HT-29 (cell line): ENCODE results near the gene AOPEP. TPM values are rescaled to one million over a fixed set of nuclear protein-coding genes. Genes with fewer than 3 reads are reported as not detected.
A peak's percentile ranks its signal among the peaks of the same experiment; 100 is the strongest.

ENCODE experiments used
- DNase-seq: peaks from one replicate; pipeline ENCODE4 v3.0.0-alpha.2; 2015; ENCODE audit warnings: low spot score
- total RNA-seq: library from RNA; depleted of rRNA; stranded (reverse); fragments of >200 nt; shearing (Covaris generic); gene quantifications from 2 replicates; pipeline ENCODE4 v1.2.3, GENCODE V29; 2014

AOPEP gene
- total RNA-seq, 1 experiment from 2014 or later: 19.9 TPM

DNA sequence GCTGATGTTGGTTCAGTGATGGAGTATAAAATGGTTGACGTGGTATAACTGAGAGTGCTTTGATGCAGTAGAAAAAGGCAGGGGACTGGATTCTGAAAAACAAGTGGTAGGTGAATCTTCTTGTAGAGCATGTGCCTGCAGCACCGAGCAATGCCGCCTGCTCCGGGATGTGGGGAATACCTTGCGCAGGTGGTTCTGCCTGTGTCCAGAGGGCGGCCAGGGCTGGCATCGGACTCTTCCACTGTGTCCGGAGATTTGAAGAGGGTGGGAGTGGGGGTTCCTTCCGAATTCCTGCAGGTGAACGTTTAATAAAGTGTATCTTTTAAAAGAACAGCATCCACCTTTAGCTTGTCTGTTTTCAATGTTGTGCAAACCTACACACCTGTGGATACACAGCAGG lies 353.0 kb downstream of the AOPEP start:
- DNase-seq: no peak

DNA sequence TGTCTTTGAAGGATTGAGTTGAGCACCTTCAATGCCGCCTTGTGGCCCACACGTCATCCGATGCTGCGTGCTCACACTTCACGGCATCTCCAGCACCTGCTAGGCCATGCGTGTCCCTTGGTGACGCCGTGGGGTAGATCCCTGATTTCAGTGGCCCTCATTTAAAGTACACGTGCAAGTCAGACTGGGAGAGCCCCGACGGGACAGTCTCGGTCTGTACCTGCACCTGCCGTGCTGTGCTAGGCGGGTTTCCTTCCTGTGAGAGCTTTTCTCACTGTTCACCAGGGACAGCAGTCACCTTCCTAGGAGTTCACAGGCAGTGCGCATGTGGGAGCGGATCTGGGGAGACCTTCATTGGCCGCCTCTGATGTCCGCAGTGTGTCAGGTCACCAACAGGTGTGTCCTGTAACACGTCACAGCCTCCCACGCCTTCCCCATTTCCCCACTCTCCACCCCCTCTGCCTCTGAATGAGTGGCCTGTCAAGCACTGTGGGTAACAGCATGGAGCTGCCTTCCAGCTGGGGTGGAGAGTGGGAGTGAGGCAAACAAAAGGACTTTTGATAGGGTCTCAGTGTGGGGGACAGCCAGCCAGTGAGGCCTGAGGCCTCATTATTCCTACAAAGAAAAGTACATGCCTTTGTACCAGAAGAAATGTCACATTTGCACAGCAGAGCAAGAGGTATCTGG lies 354.6 kb downstream of the AOPEP start:
- DNase-seq: no peak

DNA sequence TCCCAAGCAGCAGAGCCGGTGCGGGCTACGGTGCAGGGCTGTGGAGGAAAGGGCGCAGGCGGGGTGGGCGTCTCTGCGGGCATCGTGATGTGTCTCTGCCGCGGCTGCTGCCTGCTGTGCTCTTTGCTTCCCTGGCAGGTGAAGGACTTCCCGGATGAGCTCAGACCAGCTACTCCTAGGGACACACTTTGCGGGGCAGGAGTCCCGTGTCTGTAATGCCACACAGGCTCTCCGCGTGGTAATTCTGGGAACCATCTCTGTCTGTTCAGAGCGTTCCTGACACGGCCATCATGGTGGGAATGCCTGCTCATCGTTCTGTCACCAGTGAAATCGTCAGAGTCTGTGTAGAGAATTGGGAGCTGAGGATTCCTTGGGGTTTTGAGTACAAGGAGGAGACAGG lies 355.5 kb downstream of the AOPEP start:
- DNase-seq: no peak

DNA sequence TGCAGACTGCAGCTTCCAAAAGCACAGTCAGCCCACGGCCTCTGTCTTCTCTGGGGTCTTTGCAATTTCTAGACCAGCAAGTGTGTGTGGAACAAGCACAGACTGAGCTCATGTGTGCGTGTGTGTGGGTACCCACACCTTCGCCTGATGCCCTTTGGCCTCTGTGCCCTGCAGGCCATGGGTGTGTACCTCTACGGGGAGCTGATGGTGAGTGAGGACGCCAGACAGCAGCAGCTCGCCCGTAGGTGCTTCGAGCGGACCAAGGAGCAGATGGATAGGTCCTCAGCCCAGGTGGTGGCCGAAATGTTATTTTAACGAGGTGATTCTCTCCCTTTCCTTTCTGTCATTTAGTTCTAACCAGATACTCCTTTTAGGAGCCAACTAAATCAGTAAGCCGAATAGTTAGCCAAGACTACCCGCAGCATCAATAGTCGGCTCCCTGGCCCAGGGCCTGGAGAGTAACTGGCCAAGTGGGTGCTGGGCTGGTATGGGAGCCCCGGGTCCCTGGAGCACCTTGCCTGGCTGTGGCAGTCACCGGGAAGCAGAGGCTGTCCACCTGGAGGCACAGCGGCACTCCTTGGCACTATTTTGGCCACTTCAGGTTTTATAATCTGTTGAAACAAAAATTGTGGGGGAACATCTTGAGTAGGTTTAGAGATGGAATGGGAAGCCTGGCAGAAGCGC lies 356.0 kb downstream of the AOPEP start:
- no peak for DNase-seq

DNA sequence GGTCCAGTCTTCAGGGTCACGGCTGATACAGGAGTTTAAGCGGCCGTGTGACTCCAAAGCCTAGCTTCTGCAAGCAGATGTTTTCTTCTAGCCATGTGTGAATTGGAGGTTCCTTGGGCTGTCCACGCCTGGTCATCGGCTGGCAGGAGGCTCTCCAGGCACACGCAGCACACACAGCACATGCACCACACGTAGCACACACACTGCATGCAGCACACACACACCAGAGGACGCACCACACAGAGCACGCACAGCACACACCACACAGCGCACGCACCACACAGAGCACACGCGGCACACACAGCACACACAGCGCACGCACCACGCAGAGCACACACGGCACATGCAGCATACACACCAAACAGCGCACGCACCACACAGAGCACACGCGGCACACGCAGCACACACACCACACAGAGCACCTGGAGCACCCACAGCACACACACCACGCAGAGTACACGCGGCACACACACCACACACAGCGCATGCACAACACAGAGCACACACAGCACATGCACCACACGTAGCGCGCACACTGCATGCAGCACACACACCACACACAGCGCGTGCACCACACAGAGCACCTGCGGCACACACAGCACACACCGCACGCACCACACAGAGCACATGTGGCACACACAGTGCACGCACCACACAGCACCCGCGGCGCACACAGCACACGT lies 356.7 kb downstream of the AOPEP start:
- no peak for DNase-seq

DNA sequence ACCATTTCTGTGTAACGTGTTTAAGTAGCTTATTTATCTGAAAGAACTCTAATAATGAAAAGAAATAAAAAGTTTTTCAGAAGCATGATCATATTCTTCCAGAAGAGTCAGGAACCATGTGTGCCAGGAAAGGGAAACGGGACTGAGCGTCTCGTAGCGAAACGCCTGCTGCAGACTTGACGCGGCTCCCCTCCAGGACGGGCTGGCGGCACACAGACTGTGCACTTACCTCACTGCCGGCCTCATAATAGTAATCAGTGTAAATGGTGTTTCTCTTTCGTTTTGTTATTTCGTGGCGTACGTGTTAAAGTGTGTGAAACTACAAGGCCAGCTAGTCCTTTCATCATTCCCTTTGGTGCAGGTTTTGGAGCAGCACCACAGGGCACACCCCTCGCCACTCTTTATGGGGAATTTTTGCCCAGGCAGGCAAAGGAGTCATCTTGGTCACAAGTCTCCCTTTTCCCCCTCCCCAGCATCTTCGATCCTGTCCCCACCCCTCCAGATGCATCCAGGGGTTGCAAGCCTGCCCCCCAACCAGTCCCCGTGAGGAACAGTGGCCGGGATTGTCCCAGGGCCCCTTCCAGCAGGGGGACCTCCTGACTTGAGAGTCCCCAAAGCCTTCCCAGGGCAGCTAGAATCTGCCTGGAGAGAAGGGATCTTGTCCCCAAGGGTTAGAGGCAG lies 357.9 kb downstream of the AOPEP start:
- no peak for DNase-seq

DNA sequence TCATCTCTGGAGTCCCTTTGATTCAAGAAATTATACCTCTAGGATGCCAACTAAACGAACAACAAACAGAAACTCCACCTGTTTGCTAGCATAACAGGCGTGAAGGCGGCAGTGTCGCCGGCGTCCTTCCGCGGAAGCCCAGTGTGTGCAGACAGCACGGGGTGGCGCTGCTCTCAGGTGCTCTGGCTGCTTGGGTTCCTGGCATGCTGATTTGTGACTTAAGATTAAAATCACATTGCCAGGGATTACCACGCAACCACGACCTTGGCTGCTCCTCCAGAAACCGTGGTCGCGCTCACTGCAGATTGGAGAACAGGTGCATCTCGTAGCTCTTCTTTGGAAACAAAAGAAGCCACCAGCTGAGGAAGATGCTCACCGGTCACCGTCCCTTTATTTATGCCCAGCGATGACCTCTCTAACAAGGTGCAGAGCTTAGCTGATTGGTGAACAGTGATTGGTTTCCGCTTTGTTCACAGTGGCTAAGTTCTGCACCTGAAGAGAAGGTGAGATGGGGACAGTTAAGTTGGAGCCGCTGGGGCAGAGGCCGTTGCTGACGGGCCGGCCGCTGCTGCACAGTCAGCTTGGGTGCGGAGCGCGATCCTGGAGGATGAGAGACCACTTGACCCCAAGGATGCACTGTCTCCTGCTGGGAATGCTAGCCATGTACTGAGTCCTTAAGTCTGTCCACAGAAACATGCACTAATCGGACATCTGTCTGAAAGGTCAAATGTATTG lies 358.7 kb downstream of the AOPEP start:
- no peak for DNase-seq

DNA sequence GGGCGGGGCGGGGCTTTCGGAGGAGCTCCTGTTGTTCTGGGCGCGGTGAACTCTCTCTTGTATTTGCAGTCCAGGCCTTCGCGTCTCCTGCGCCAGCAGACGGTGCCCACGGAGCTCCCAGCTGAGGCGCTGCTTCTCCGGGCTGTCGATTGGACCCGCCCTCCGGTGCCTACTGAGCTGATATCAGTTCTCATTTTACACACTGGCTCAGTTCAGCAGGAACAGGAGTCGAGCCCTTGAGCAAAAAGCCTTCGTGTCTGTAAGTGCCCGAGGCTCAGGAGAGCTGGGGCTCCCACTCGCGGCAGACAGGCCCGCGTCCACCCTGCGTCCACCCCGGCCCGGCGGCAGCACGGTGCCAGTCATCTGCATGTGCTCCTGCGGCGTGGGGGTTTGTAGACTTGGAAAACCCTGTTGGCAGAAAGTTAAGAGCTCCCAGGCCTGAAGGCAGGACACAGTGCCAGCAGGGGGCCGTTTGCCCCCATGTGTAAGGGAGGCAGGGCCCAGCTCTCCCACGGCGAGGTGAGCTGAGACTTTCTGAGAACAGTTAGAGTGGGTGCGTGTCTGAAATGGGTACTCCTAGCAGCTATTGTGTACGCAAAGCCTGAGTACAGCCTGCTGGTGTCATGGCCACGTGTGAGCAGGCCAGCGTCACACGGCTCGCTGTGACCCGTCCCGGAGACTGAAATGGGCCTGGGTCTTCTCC lies 359.5 kb downstream of the AOPEP start:
- DNase-seq: no peak

DNA sequence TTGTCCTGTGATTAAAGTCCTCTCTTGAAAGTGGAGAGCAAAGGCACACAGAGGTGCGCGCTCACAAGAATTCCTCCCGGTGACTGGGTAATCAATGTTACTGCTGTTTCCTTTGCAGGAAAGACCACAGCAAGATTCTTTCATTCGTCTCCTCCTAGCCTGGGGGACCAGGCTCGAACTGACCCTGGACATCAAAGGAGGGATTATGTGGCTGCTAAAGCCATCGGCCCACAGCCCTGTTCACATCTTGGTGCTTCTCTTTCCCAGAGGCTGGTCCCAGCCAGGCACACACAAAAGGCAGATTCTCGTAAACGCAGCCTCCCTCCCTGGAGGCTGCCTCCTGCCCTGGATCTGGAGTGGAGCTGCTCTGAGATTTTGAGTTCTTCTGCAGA lies 360.1 kb downstream of the AOPEP start:
- no peak for DNase-seq

DNA sequence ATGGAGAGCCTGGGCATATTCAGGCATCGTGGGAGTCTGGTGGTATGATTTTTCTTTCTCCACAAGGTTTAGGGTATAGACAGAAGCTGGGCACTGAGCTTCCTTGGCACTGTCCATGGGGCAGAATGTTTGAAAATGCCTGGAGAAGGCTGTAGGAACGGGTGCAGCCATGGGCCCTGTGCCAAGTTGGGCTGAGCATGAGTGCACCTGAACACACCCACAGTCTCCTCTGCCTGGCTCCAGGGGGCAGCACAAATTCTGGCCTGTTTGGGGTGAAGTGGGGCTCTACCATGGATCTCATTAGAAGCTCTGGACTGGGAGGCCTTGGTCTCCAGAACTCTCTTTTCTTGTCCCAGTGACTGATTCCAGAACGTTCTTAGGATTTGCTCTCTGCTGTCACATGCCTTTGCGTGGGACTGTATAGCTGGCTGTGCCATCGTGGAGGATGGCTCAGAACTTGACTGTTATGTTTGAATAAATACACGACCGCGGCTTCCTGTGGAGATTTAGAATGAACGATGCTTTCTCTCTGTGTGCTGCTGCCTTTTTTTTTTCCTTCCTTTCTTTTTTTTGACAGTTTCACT lies 361.3 kb downstream of the AOPEP start:
- DNase-seq: peak; percentile 69

DNA sequence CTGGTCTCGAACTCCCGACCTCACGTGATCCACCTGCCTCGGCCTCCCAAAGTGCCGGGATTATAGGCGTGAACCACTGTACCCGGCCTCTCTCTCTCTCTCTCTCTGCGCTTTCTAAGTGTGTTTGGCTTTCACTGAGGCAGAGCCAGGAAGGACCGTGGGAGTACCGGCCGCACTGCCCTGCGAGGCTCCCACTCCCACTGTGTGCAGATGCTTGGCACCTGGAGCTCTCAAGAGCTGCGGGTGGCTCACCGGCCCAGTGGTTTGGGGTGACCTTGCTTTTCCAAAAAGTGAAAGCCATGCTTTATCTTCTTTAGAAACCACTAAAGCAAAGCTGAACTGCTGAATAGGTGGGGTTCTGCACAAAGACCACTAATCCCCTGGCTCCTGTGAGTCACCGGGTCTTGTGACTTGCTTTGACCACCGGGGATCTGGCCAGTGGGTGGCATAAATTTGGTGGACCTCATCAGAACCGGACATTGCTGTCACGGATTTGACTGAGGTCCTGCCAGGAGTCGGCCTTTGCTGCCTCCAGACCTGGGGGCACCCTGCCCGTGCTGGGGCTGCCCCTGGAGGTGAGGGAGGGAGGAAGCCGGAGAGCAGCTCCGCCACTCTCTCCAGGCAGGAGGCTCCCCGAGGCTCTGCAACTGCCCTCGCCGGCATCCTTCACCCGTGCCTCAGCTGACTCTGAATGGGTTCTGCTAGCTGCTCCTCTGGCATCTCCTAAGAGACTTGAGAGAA lies 362.1 kb downstream of the AOPEP start:
- no peak for DNase-seq

DNA sequence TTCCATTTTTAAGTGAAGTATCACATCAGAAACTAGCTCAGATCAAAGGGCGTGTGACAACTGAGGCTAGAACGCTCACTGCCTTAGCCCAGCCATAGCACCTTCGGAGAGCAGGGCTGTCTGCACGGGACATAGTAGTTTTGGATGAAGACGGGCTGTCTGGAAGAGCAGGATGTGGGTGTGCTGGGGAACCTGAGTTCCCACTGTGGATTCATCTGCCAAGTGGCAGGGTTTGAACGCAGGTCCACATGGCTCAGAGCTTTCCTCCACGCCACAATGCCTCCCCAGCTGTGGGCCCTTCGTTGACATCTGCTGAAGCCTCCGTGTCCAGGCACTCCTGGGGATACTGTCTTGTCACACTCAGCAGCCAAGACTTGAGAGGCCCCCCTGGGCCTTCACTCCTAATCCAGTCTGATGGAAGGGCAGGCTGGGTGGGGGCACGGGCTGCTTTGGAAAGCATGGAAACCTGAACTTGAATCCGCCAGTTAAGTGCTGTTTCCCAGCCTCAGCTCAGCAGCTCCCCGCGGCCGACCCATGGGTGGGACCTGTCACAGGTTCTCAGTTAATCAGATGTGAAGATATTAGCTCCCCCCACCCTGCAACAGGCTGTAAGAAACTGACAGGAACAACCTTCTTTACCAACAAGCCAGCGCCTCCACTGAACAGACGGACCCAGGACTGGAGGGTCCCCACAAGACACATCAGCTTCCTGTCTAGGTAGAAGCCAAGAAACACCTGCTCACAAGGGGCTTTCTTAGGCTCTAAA lies 362.9 kb downstream of the AOPEP start:
- no peak for DNase-seq

DNA sequence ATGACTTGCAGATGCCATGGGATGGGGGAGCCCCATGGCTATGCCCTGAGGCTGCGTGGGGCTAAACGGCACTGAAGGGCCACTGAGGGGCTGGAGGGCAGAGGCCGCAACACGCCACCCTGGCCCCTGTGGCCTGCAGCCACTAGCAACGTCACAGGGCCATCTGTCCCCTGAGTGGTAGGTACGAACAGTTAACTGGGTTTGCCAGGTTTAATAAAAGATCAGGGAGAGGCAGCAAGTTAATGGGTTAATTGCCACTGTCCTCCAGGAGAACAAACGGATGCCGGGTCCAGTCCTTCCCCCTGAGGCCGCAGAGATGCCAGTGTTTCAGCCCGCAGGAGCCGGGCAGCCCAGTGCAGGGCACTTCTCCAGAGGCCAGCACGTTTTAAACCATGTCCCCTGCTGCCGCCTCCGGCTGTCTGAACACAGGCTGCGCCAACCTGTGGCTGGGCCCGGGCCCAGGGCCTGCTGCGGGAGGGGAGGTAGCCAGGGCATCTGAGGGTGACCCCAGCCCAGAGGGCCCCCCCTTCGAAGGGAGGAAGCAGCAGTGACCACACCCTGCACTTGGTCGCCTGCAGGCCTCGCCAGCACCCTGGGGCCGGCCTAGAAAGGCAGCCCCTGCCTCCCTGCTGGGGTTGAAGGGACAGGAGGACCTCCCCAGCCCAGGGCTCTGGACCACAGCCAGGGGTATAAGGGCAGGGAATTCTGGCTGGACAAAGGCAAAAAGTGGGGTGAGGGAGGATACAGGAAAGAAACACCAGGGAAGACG lies 363.7 kb downstream of the AOPEP start:
- no peak for DNase-seq

DNA sequence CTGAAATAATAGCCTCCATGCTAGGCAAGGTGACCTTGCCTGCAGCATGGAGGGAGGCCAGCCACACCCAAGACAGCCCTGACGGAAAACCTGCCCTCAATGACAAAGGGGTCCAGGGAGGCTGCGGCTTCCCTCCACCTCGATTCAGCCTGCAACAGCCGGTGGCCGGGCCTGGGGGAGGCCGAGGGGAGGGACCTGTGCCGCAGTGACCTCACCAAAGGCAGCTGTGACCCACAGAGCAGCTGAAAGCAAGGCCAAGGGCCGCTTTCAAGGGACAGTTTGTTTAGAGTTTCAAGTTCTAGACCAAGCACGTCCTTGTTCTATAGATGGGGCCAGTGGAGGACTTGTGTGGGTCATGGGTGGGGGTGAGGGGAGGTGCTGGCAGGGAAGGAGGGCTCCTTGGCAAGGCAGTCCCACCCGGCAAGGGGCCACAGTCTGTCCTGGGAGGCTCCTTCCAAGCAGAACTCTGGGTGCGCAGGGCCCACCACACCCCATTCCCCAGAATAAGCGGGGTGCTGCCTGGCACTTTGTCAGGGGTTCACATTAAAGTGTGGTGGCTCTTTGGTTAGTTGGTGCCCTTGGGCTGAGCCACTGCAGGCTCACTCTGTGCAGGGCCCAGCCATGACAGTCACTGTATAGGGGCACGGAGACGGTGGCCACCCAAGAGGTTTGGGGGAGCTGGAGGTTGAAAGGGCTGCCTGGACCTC lies 364.5 kb downstream of the AOPEP start:
- no peak for DNase-seq

DNA sequence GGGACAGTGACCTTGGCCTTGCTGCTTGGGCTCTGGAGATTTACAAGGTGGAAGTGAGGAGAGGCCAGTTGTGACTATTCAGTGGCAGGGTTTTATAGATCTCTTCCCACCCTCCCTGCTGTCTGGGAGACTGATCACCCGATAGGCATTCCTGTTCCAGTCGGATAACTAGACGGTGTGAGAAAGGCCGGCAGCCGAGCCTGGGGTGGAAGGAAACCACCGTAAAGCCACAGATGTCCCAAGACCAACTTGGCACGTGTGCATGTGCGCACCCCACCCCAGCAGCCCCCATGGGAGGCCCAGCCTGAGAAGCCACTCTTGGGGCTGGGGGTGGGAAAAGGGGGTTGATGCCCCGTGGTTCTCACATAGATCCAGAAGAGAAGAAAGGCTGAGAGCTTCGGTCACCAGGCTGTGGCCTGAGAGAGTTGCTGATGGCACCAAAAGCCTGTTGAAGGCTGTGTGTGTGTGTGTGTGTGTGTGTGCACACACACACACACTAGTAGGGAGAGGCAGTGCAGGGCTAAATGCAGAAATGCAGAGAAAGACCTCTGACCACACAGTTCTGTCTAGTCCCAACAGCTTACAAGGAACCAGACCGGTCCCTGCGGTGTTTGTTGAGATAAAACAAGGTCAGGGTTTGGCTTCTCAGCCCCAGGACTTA lies 365.2 kb downstream of the AOPEP start:
- DNase-seq: peak; percentile 44

DNA sequence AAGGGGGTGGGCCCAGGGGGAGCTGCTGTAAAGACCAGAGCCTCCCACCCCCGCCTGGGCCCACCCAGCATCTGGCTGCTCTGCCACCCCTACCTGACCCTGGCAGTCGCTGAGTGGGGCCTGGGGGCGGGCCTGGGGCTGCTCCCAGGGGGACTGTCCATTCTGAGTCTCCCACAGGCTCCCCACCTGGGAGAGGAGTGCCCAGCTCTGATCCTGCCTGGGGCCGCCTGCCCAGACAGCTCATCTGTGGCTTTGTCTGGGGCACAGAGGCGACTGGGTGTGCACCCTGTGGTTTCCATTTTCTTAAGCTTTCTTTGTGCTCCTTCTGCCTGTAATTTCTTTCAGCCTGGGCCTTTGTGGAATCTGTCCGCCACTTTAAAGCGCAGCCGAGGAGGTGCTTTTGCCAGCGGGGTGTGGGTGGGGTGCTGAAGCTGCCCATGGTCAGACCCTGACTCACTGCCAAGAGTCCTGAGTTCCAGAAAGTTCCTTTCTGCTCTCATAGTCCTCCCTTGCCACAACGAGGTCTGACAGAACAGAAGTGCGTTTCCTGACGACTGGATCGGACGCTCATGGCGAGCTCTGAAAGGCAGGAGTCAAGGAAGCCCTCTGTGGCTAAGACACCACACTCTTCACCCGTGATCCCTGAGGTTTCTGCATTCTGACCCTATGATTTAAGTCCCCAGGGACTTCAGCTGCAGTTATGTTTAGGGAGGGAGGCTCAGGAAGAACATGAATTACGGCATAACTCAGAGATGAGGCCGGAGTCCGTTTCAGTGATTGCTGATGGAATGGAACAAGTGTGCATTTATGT lies 366.0 kb downstream of the AOPEP start:
- DNase-seq: peak; percentile 25
